Stomach (tissue), 9 donors: ENCODE results near the gene SORCS1. TPM values are rescaled to one million over a fixed set of nuclear protein-coding genes. Genes with fewer than 3 reads are reported as not detected.

ENCODE experiments used
- DNase-seq, 2 donors: peaks; one replicate each; pipeline versions ENCODE4 v3.0.0 to v3.0.0-alpha.2; 2013 to 2019
- H3K27ac ChIP-seq, 5 donors: fragments of 200-600 bp in 4 of 5; sonication (generic) in 4 of 5; one replicate each; pipeline ENCODE4 v1.5.1; 2013 to 2019; ENCODE audit warnings: mild to moderate bottlenecking in 1 of 5, moderate library complexity in 1 of 5
- H3K27me3 ChIP-seq, 3 donors: fragments of 200-600 bp; sonication (generic); one replicate each; pipeline ENCODE4 v1.5.1; 2017 to 2019; ENCODE audit warnings: mixed run types in 1 of 3
- H3K36me3 ChIP-seq, 4 donors: fragments of 200-600 bp; sonication (generic); 1 replicate in 3 of 4; 2 replicates in 1 of 4; pipeline ENCODE4 v1.5.1; 2016 to 2019
- H3K4me1 ChIP-seq, 4 donors: fragments of 200-600 bp; sonication (generic); one replicate each; pipeline ENCODE4 v1.5.1; 2016 to 2019
- H3K4me3 ChIP-seq, 4 donors: fragments of 200-600 bp; sonication (generic) in 3 of 4; one replicate each; pipeline ENCODE4 v1.5.1; 2016 to 2019; ENCODE audit warnings: mild to moderate bottlenecking in 1 of 4
- H3K9me3 ChIP-seq, 4 donors: fragments of 200-600 bp; sonication (generic); one replicate each; pipeline ENCODE4 v1.5.1; 2016 to 2019
- EP300 ChIP-seq: sonication (generic); formaldehyde crosslinking; IDR thresholded peaks from one replicate; pipeline ENCODE4 v1.6.1; 2017; ENCODE audit warnings: antibody characterized with exemption
- POLR2A ChIP-seq, 4 donors: fragments of 450-650 bp; IDR thresholded peaks; one replicate each; pipeline ENCODE4 v1.6.1; 2016; ENCODE audit warnings: antibody characterized with exemption in 4 of 4, control low read depth in 2 of 4, mild to moderate bottlenecking in 1 of 4, moderate library complexity in 1 of 4
- POLR2AphosphoS5 ChIP-seq, 3 donors: sonication (generic); formaldehyde crosslinking; IDR thresholded peaks; one replicate each; pipeline ENCODE4 v1.6.1; 2016; ENCODE audit warnings: antibody characterized with exemption in 3 of 3
- WGBS, 5 donors: extraction: QIAGEN DNeasy Blood & Tissue Kit in 3 of 5; methylation state at CpG; one replicate each; pipeline versions ENCODE4 v1.1.5 to v1.1.7; 2013 to 2018; 5-methylcytosine and 5-hydroxymethylcytosine counted together
- intact Hi-C: fragments of 100-400 bp; cut with DNase I; formaldehyde crosslinking; loops from one replicate; pipeline ENCODE4 v1.15.1; 2023; ENCODE audit warnings: low total_unique reads
- polyA plus RNA-seq, 3 donors: library from polyadenylated mRNA; stranded (reverse); fragments of 200-250 nt; gene quantifications; one replicate each; pipeline ENCODE4 v1.2.3, GENCODE V29; 2013
- total RNA-seq, 5 donors: library from RNA; depleted of rRNA; stranded (reverse); fragments of >200 nt; gene quantifications; one replicate each; pipeline versions ENCODE4 v1.1.0 to v1.2.3, GENCODE V29; 2014 to 2016
- TF ChIP-seq, protein P1 (sequence below), 7 experiments: fragments of 450-650 bp in 4 of 7; fragments of 200-600 bp in 3 of 7; sonication (generic) in 3 of 7; IDR thresholded peaks; one replicate each; pipeline ENCODE4 v1.5.1; 2016 to 2019; ENCODE audit warnings: antibody characterized with exemption in 7 of 7, control low read depth in 2 of 7, mild to moderate bottlenecking in 1 of 7
- donor health status: healthy with polysubstance abuse.
- donor health status: Bipolar disorder and iron deficiency.
- donor health status: healthy.

SORCS1 gene
- total and polyA plus RNA-seq, 8 donors: 0.25 to 10.1 (median 0.69) TPM

DNA sequence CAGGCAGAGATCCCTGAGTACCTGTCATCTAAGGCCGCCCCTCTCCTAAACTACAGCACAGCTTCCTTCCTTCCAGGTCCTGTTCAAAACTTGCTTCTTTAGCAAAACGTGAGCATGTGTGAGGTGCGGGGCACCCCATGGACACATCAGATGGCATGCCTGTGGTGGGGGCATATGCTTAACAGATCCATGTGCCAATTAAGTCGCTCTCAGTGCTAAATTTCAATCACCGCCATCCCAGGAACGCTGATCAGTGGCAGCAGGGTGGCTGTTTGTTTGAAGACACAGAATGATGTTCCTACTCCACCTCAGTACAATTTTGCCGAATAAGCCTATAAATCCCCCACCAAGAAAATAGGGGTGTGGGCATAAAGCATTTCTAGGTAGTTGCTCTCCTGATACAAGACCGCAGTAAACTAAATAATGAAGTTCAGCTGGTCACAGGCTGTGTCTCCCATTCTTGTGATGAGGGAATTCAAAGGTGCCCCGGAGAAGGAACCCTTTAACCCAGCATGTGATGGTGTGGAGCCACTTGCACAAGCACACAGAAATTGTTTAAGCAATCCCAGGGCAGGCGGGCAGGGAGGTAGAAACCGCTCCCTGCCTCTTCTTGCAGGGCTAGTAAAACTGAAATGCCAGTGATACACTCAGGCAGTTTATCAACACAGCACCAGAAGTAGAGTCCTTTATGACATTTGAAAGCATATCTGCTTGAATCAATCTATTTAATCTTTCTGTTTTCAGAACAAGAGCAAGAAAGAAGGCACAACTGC is 205.7 kb downstream of the SORCS1 start:
- intact Hi-C loops: no loop called here
- no peaks in the 10 kb centered on the region for H3K9me3 ChIP-seq
- H3K27ac ChIP-seq: no peak overlapping the region
- H3K27me3 ChIP-seq: no peaks in the 10 kb centered on the region
- DNase-seq: no peak
- H3K4me3 ChIP-seq: no peak overlapping the region
- no peaks in the 10 kb centered on the region for H3K36me3 ChIP-seq
- WGBS, 5 donors: 72 to 78% (median 75%) methylated on average over 11 of the region's 11 CpGs
- H3K4me1 ChIP-seq: peaks cover 0 to 7% (median 0%) of the 10 kb centered on the region in 4 donors
- TF ChIP-seq, protein P1, sequence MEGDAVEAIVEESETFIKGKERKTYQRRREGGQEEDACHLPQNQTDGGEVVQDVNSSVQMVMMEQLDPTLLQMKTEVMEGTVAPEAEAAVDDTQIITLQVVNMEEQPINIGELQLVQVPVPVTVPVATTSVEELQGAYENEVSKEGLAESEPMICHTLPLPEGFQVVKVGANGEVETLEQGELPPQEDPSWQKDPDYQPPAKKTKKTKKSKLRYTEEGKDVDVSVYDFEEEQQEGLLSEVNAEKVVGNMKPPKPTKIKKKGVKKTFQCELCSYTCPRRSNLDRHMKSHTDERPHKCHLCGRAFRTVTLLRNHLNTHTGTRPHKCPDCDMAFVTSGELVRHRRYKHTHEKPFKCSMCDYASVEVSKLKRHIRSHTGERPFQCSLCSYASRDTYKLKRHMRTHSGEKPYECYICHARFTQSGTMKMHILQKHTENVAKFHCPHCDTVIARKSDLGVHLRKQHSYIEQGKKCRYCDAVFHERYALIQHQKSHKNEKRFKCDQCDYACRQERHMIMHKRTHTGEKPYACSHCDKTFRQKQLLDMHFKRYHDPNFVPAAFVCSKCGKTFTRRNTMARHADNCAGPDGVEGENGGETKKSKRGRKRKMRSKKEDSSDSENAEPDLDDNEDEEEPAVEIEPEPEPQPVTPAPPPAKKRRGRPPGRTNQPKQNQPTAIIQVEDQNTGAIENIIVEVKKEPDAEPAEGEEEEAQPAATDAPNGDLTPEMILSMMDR (IDR thresholded peaks at IDR 0.05): no peak
- TF ChIP-seq EP300: no peak
- TF ChIP-seq POLR2A (IDR thresholded peaks at IDR 0.05): no peak
- TF ChIP-seq POLR2AphosphoS5 (IDR thresholded peaks at IDR 0.05): no peak

DNA sequence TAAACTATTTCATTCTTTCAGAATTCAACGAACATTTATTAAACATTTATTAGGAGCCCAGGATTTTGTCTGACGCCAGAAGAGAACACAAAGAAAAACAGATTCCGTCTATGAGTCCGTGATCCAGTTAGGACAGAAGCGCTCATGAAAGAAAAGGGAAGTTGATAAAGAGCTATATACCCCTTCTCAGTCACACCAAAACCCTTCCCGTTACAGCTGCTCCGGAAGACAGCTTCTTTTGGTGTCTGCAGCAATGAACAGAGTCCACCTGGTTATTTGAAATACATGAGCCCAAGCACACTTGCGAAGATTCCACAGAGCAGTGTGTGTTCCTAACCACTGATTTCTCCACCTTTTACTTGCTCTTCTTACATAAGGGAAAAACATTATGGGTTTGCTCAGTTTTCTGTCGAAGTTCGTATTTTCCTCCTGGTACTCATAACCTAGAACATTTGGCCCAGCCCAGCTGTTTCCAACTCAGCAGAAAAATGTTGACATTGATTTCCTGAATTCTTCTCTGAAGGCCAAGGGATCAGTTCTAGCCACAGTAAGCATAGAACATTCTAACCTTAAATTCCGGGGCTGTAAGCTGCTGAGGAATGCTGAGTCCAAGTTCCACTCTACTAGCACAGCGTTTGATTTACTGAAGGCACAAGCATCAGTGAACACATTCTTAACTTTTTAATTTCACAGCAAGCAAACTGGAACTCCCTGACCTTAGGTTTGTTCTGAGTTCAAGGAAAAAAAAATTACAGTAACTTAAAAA is 206.5 kb downstream of the SORCS1 start:
- 62 to 78% (median 72%) methylated on average over 12 of the region's 12 CpGs for WGBS, 5 donors

DNA sequence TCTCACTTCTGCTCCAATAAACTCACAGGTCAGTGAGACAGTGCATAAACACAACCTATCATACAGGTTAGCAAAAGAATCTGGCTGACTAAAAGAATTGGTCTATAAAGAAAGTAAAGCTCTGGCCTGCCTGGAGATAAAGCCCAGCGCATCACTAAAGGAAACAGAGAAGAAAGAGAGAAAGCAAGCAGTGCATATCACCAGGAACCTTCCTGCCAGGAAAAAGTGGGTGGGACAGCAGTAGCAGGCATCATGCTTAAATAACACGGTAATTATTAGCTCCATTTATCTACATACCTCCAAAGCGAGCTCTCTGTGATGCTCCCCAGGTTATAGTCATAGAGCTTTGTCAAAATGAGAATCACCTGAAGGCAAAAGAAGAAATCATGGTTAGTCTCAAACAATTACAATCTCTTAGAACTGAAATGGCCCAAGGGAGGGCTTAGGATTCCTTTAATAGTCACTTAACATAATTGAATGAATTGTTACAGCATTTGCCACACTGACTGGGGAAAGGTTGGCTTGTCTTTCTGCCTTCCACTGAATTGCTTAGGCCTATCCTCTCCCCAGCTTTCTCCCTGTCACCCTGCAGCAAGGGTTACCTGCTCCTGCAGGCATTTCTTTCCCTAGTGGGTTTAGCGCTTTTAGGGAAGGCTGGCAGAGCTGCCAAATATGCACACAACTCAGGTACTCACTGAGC is 208.1 kb downstream of the SORCS1 start:
- Histone ChIP-seq H3K9me3 (no peaks in the 10 kb centered on the region), H3K27me3 (no peaks in the 10 kb centered on the region), H3K4me3 (no peak overlapping the region), H3K36me3 (no peaks in the 10 kb centered on the region), H3K4me1 (peaks cover 0 to 7% (median 0%) of the 10 kb centered on the region in 4 donors), H3K27ac (no peak overlapping the region)
- TF ChIP-seq, protein P1 (IDR thresholded peaks at IDR 0.05): no peak
- TF ChIP-seq POLR2AphosphoS5 (IDR thresholded peaks at IDR 0.05) (no peak), EP300 (no peak), POLR2A (IDR thresholded peaks at IDR 0.05) (no peak)
- no peak for DNase-seq
- intact Hi-C loops: no loop called here
- WGBS, 5 donors: 61 to 87% (median 73%) methylated on average over 4 of the region's 4 CpGs

More for the DNA sequence above, 206.5 kb downstream of the SORCS1 start:
- no peak for TF ChIP-seq POLR2AphosphoS5 (IDR thresholded peaks at IDR 0.05)
- TF ChIP-seq EP300: no peak
- no peak for TF ChIP-seq POLR2A (IDR thresholded peaks at IDR 0.05)
- TF ChIP-seq, protein P1 (IDR thresholded peaks at IDR 0.05): no peak
- no peak for DNase-seq
- H3K27ac ChIP-seq: no peak overlapping the region
- no peaks in the 10 kb centered on the region for H3K9me3 ChIP-seq
- intact Hi-C loops: no loop called here
- no peak overlapping the region for H3K4me3 ChIP-seq
- H3K36me3 ChIP-seq: no peaks in the 10 kb centered on the region
- H3K4me1 ChIP-seq: peaks cover 0 to 7% (median 0%) of the 10 kb centered on the region in 4 donors
- no peaks in the 10 kb centered on the region for H3K27me3 ChIP-seq

GRCh38 chr10:106955133-106955532 is 209.4 kb downstream of the SORCS1 start:
- Histone ChIP-seq H3K27ac (no peak overlapping the region), H3K4me1 (peaks cover 0 to 7% (median 0%) of the 10 kb centered on the region in 4 donors), H3K9me3 (no peaks in the 10 kb centered on the region), H3K4me3 (no peak overlapping the region), H3K36me3 (no peaks in the 10 kb centered on the region), H3K27me3 (no peaks in the 10 kb centered on the region)
- DNase-seq: no peak
- no peak for TF ChIP-seq EP300
- TF ChIP-seq POLR2A (IDR thresholded peaks at IDR 0.05): no peak
- TF ChIP-seq, protein P1 (IDR thresholded peaks at IDR 0.05): no peak
- no peak for TF ChIP-seq POLR2AphosphoS5 (IDR thresholded peaks at IDR 0.05)
- 85 to 94% (median 90%) methylated on average over 2 to 9 of the region's 9 CpGs for WGBS, 5 donors
- intact Hi-C loops: no loop called here
